CD14-positive monocyte (primary cell): ENCODE measurements around the gene PHACTR3. TPM values are rescaled to one million over a fixed set of nuclear protein-coding genes. Genes with fewer than 3 reads are reported as not detected.

ENCODE experiments used
- DNase-seq, 3 donors: peaks; one replicate each; pipeline ENCODE4 v3.0.0-alpha.2; 2011 to 2022
- H2AFZ ChIP-seq: 2 replicates; pipeline ENCODE4 v1.6.0; 2012; ENCODE audit warnings: mild to moderate bottlenecking, low read depth, low read length, inconsistent platforms; ENCODE audit not compliant: insufficient read depth, poor library complexity, severe bottlenecking
- H3K27ac ChIP-seq, 2 donors: 1 replicate in 1 of 2; 2 replicates in 1 of 2; pipeline ENCODE4 v1.5.1; 2012 to 2013; ENCODE audit warnings: low read length in 2 of 2, control low read depth in 1 of 2, inconsistent platforms in 1 of 2, low read depth in 1 of 2, mild to moderate bottlenecking in 1 of 2
- H3K27me3 ChIP-seq, 2 donors: one replicate each; pipeline versions ENCODE4 v1.6.0 to v1.6.1; 2011 to 2013; ENCODE audit warnings: low read length in 2 of 2; ENCODE audit not compliant: control insufficient read depth in 2 of 2, insufficient read depth in 2 of 2
- H3K36me3 ChIP-seq, 2 donors: replicated peaks in 1 of 2; 1 replicate in 1 of 2; 2 replicates in 1 of 2; pipeline versions ENCODE4 v1.5.1 to v1.6.1; 2012 to 2013; ENCODE audit warnings: low read length in 2 of 2, control low read depth in 1 of 2, inconsistent platforms in 1 of 2, mild to moderate bottlenecking in 1 of 2; ENCODE audit not compliant: insufficient read depth in 2 of 2, control insufficient read depth in 1 of 2
- H3K4me1 ChIP-seq, 2 donors: 1 replicate in 1 of 2; 2 replicates in 1 of 2; pipeline versions ENCODE4 v1.5.1 to v1.6.1; 2012 to 2013; ENCODE audit warnings: low read length in 2 of 2, control low read depth in 1 of 2, inconsistent platforms in 1 of 2, mild to moderate bottlenecking in 1 of 2, moderate library complexity in 1 of 2; ENCODE audit not compliant: insufficient read depth in 2 of 2, control insufficient read depth in 1 of 2
- H3K4me2 ChIP-seq: replicated peaks from 2 replicates; pipeline ENCODE3; 2012; ENCODE audit warnings: low read length, moderate library complexity, mild to moderate bottlenecking; ENCODE audit not compliant: poor library complexity, severe bottlenecking; ENCODE audit errors: extremely low read depth
- H3K4me3 ChIP-seq, 3 experiments: fragments of 200-600 bp in 1 of 3; sonication (generic) in 1 of 3; replicated peaks in 1 of 3; 1 replicate in 2 of 3; 2 replicates in 1 of 3; pipeline ENCODE4 v1.5.1; 2011 to 2013; ENCODE audit warnings: low read length in 3 of 3, mild to moderate bottlenecking in 3 of 3, control low read depth in 2 of 3, low read depth in 2 of 3, inconsistent platforms in 1 of 3, moderate library complexity in 1 of 3
- H3K79me2 ChIP-seq: 2 replicates; pipeline ENCODE4 v1.6.0; 2012; ENCODE audit warnings: mild to moderate bottlenecking, control low read depth, inconsistent platforms, low read length, moderate library complexity; ENCODE audit not compliant: insufficient read depth
- H3K9ac ChIP-seq: 2 replicates; pipeline ENCODE4 v1.6.0; 2017; ENCODE audit warnings: low read length, mild to moderate bottlenecking; ENCODE audit not compliant: insufficient read depth, poor library complexity, severe bottlenecking
- H3K9me3 ChIP-seq, 2 donors: replicated peaks in 1 of 2; 1 replicate in 1 of 2; 2 replicates in 1 of 2; pipeline versions ENCODE4 v1.5.1 to v1.6.1; 2012 to 2013; ENCODE audit warnings: low read length in 2 of 2, control low read depth in 1 of 2; ENCODE audit not compliant: control insufficient read depth in 1 of 2, insufficient read depth in 1 of 2
- H4K20me1 ChIP-seq: 2 replicates; pipeline ENCODE4 v1.6.0; 2012; ENCODE audit warnings: mild to moderate bottlenecking, low read length, control low read depth, moderate library complexity; ENCODE audit not compliant: insufficient read depth
- H3K27ac Mint-ChIP-seq, 7 donors: one replicate each; pipeline ENCODE4 v1.8.0; 2020; ENCODE audit warnings: mild to moderate bottlenecking in 7 of 7, mixed read lengths in 7 of 7, moderate library complexity in 6 of 7, inconsistent platforms in 2 of 7
- H3K27me3 Mint-ChIP-seq, 3 donors: one replicate each; pipeline ENCODE4 v1.8.0; 2021 to 2022; ENCODE audit warnings: low read depth in 3 of 3, mild to moderate bottlenecking in 3 of 3, mixed read lengths in 3 of 3, moderate library complexity in 3 of 3, inconsistent platforms in 1 of 3
- H3K36me3 Mint-ChIP-seq, 2 donors: one replicate each; pipeline ENCODE4 v1.8.0; 2020; ENCODE audit warnings: mixed read lengths in 2 of 2, inconsistent platforms in 1 of 2, mild to moderate bottlenecking in 1 of 2
- H3K4me1 Mint-ChIP-seq: one replicate; pipeline ENCODE4 v1.8.0; 2020; ENCODE audit warnings: mild to moderate bottlenecking, mixed read lengths
- H3K4me3 Mint-ChIP-seq, 2 donors: one replicate each; pipeline ENCODE4 v1.8.0; 2020; ENCODE audit warnings: mild to moderate bottlenecking in 2 of 2, mixed read lengths in 2 of 2, moderate library complexity in 1 of 2
- H3K9me3 Mint-ChIP-seq, 7 donors: one replicate each; pipeline ENCODE4 v1.8.0; 2020 to 2022; ENCODE audit warnings: mixed read lengths in 7 of 7, mild to moderate bottlenecking in 6 of 7, moderate library complexity in 6 of 7, inconsistent platforms in 2 of 7
- CTCF ChIP-seq: fragments of 200-600 bp; IDR thresholded peaks from one replicate; pipeline ENCODE4 v1.8.0; 2022; ENCODE audit warnings: antibody characterized with exemption, mild to moderate bottlenecking
- WGBS: methylation state at CpG from one replicate; pipeline ENCODE4 v1.1.5; 2013; ENCODE audit warnings: missing lambda C conversion rate; ENCODE audit not compliant: insufficient coverage; 5-methylcytosine and 5-hydroxymethylcytosine counted together
- intact Hi-C, 2 donors: fragments of 100-400 bp; cut with micrococcal nuclease; formaldehyde crosslinking; loops; one replicate each; pipeline versions ENCODE4 v1.15.0 to v1.15.1; 2023
- polyA plus RNA-seq, 3 donors: library from polyadenylated mRNA; depleted of rRNA in 1 of 3; unstranded in 2 of 3; stranded (reverse) in 1 of 3; fragments of 300-500 nt in 2 of 3; fragments of >200 nt in 1 of 3; fragmentation: Illumina TruSeq in 2 of 3; gene quantifications; 1 replicate in 2 of 3; 2 replicates in 1 of 3; pipeline ENCODE4 v1.2.3, GENCODE V29; 2012 to 2021

Gene PHACTR3
- polyA plus RNA-seq, 3 donors, result 0.11 to 0.17 TPM; not detected in 1

DNA sequence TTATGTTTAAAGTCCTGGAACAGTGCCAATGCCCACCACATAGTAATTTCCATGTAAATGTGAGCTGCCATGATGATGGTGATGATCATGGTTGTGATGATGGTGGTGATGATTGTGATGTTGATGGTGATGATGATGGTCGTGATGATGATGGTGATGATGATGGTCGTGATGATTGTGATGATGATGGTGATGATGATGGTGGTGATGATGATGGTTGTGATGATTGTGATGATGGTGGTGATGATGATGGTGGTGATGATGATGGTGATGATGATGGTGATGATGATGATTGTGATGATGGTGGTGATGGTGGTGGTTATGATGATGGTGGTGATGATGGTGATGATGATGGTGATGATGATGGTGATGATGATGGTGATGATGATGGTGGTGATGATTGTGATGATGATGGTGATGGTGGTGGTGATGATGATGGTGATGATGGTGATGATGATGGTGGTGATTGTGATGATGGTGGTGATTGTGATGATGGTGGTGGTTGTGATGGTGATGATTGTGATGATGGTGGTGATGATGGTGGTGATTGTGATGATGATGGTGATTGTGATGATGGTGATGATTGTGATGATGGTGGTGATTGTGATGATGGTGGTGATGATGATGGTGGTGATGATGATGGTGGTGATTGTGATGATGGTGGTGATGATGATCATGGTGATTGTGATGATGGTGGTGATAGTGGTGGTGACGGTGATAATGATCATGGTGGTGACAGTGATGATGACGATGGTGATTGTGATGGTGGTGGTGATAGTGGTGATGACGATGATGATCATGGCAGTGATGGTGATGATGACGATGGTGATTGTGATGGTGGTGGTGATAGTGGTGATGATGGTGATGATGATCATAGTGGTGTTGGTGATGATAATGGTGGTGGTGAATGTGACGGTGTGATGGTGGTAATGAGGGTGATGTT is 82.3 kb downstream of the PHACTR3 start:
- no peak overlapping the region for H3K4me3 Mint-ChIP-seq
- peaks cover 10 to 24% (median 22%) of the 10 kb centered on the region in 3 donors for H3K27me3 Mint-ChIP-seq
- H3K36me3 ChIP-seq, result no peaks in the 10 kb centered on the region
- 98% methylated on average over 7 of the region's 7 CpGs for WGBS
- no peak overlapping the region for H3K27ac Mint-ChIP-seq
- no peak overlapping the region for H2AFZ ChIP-seq
- H3K36me3 Mint-ChIP-seq, result no peaks in the 10 kb centered on the region
- TF ChIP-seq CTCF, result no peak
- H3K4me1 ChIP-seq, result no peaks in the 10 kb centered on the region
- H3K9me3 Mint-ChIP-seq, result peaks cover 0 to 3% (median 0%) of the 10 kb centered on the region in 7 donors
- H3K9ac ChIP-seq, result no peak overlapping the region
- H3K27me3 ChIP-seq, result peaks cover 0 to 9% of the 10 kb centered on the region in 2 donors
- H3K79me2 ChIP-seq, result no peaks in the 10 kb centered on the region
- no peak overlapping the region for H3K4me3 ChIP-seq
- intact Hi-C loops, result no loop called here
- H3K27ac ChIP-seq, result no peak overlapping the region
- H3K9me3 ChIP-seq, result no peaks in the 10 kb centered on the region
- no peaks in the 10 kb centered on the region for H4K20me1 ChIP-seq
- DNase-seq, result no peak
- no peak overlapping the region for H3K4me2 ChIP-seq
- H3K4me1 Mint-ChIP-seq, result no peaks in the 10 kb centered on the region

DNA sequence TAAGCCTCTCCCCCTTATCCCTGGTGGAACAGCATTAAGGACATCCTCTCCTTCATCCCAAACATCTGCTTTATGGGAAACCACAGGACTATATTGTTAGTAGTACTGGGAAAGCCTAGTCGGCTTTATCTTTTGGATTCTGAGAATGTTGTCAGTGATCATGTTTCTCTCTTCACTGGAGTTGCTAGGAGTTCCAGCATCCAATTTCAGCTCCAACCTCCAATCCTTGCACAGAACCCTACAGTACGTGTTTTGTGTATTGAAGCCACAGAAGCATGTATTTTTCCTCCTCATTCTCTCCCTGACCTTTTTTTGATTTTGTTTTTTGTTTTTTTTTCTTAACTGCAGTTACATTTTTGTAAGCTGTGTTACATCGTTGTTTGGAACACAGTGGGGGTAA is 84.0 kb downstream of the PHACTR3 start:
- intact Hi-C loops, result no loop called here
- no peak overlapping the region for H3K9ac ChIP-seq
- H2AFZ ChIP-seq, result no peak overlapping the region
- no peaks in the 10 kb centered on the region for H4K20me1 ChIP-seq
- H3K27me3 Mint-ChIP-seq, result peaks cover 15 to 26% (median 22%) of the 10 kb centered on the region in 3 donors
- no peak for TF ChIP-seq CTCF
- H3K36me3 Mint-ChIP-seq, result no peaks in the 10 kb centered on the region
- DNase-seq, result no peak
- no peak overlapping the region for H3K4me3 Mint-ChIP-seq
- H3K27me3 ChIP-seq, result peaks cover 0 to 11% of the 10 kb centered on the region in 2 donors
- no peak overlapping the region for H3K27ac Mint-ChIP-seq
- H3K79me2 ChIP-seq, result no peaks in the 10 kb centered on the region
- no peak overlapping the region for H3K27ac ChIP-seq
- peaks cover 0 to 3% (median 0%) of the 10 kb centered on the region in 7 donors for H3K9me3 Mint-ChIP-seq
- no peaks in the 10 kb centered on the region for H3K4me1 ChIP-seq
- H3K4me3 ChIP-seq, result no peak overlapping the region
- no peak overlapping the region for H3K4me2 ChIP-seq
- no CpG with 5 or more reads among the region's 3 CpGs for WGBS
- H3K9me3 ChIP-seq, result no peaks in the 10 kb centered on the region
- no peaks in the 10 kb centered on the region for H3K4me1 Mint-ChIP-seq
- H3K36me3 ChIP-seq, result no peaks in the 10 kb centered on the region
